Ectodermal cell (in vitro differentiated cells): ENCODE data around the gene CXCR4.

Source experiments
- H3K27ac ChIP-seq: 2 replicates; pipeline ENCODE4 v1.7.0; 2013; ENCODE audit warnings: mild to moderate bottlenecking, low read depth, low read length; ENCODE audit not compliant: insufficient read depth, poor library complexity, severe bottlenecking
- H3K27me3 ChIP-seq: 2 replicates; pipeline ENCODE4 v1.7.0; 2013; ENCODE audit warnings: mild to moderate bottlenecking, low read length; ENCODE audit not compliant: insufficient read depth, control insufficient read depth, poor library complexity, severe bottlenecking
- H3K36me3 ChIP-seq: one replicate; pipeline ENCODE4 v1.7.0; 2013; ENCODE audit warnings: low read length; ENCODE audit not compliant: control insufficient read depth, insufficient read depth
- H3K4me1 ChIP-seq: one replicate; pipeline ENCODE4 v1.7.0; 2013; ENCODE audit warnings: low read length; ENCODE audit not compliant: control insufficient read depth, insufficient read depth
- H3K4me3 ChIP-seq: 2 replicates; pipeline ENCODE4 v1.7.0; 2013; ENCODE audit warnings: low read depth, low read length, control low read depth; ENCODE audit not compliant: insufficient read depth
- H3K9me3 ChIP-seq: 2 replicates; pipeline ENCODE4 v1.7.0; 2013; ENCODE audit warnings: mild to moderate bottlenecking, low read length, moderate library complexity; ENCODE audit not compliant: control insufficient read depth
- WGBS, 2 experiments: methylation state at CpG; one replicate each; pipeline ENCODE4 v1.1.7; 2013; ENCODE audit warnings: missing lambda C conversion rate in 2 of 2; 5-methylcytosine and 5-hydroxymethylcytosine counted together

Gene CXCR4

GRCh38 chr2:136125236-136125635, 7.3 kb upstream of the CXCR4 start:
- Histone ChIP-seq H3K4me1 (peaks cover 15% of the 10 kb centered on the region), H3K27me3 (peaks cover 11% of the 10 kb centered on the region), H3K4me3 (no peak overlapping the region), H3K9me3 (no peaks in the 10 kb centered on the region), H3K36me3 (no peaks in the 10 kb centered on the region), H3K27ac (no peak overlapping the region)
- 88% methylated on average over 6 of the region's 6 CpGs for WGBS, 2 experiments

GRCh38 chr2:136124805-136125204, 6.9 kb upstream of the CXCR4 start:
- WGBS, 2 experiments, result 78 to 88% methylated on average over 2 of the region's 2 CpGs
- Histone ChIP-seq H3K36me3 (no peaks in the 10 kb centered on the region), H3K4me1 (peaks cover 15% of the 10 kb centered on the region), H3K4me3 (no peak overlapping the region), H3K27me3 (peaks cover 15% of the 10 kb centered on the region), H3K27ac (no peak overlapping the region), H3K9me3 (no peaks in the 10 kb centered on the region)

- Histone ChIP-seq H3K4me3 (no peak overlapping the region), H3K27ac (no peak overlapping the region), H3K9me3 (no peaks in the 10 kb centered on the region), H3K27me3 (peaks cover 27% of the 10 kb centered on the region), H3K4me1 (peaks cover 15% of the 10 kb centered on the region), H3K36me3 (no peaks in the 10 kb centered on the region)
- 61 to 63% methylated on average over 3 of the region's 3 CpGs for WGBS, 2 experiments
These were observed 4.7 kb upstream of the CXCR4 start for GRCh38 chr2:136122661-136123060.

- Histone ChIP-seq H3K9me3 (no peaks in the 10 kb centered on the region), H3K27ac (no peak overlapping the region), H3K4me1 (peaks cover 10% of the 10 kb centered on the region), H3K27me3 (peaks cover 32% of the 10 kb centered on the region), H3K4me3 (no peak overlapping the region), H3K36me3 (no peaks in the 10 kb centered on the region)
- 88 to 91% methylated on average over 3 of the region's 3 CpGs for WGBS, 2 experiments
These were observed 3.4 kb upstream of the CXCR4 start for GRCh38 chr2:136121204-136121910.

- WGBS, 2 experiments, result 19 to 34% methylated on average over 7 to 11 of the region's 16 CpGs
- Histone ChIP-seq H3K27me3 (peaks cover 32% of the 10 kb centered on the region), H3K4me3 (peak overlapping the region; percentile 74), H3K9me3 (no peaks in the 10 kb centered on the region), H3K27ac (no peak overlapping the region), H3K36me3 (peaks cover 5% of the 10 kb centered on the region), H3K4me1 (peaks cover 8% of the 10 kb centered on the region)
These were observed 2.0 kb upstream of the CXCR4 start for GRCh38 chr2:136119717-136120675.

- Histone ChIP-seq H3K27ac (no peak overlapping the region), H3K27me3 (peaks cover 32% of the 10 kb centered on the region), H3K36me3 (peaks cover 11% of the 10 kb centered on the region), H3K4me1 (peaks cover 9% of the 10 kb centered on the region), H3K9me3 (no peaks in the 10 kb centered on the region), H3K4me3 (peak overlapping the region; percentile 74)
- WGBS, 2 experiments, result 1% methylated on average over 47 to 50 of the region's 52 CpGs
These were observed 1.1 kb upstream of the CXCR4 start for GRCh38 chr2:136118819-136119716.

- H3K27me3 ChIP-seq, result peaks cover 32% of the 10 kb centered on the region
- peaks cover 14% of the 10 kb centered on the region for H3K36me3 ChIP-seq
- H3K4me1 ChIP-seq, result peaks cover 14% of the 10 kb centered on the region
- 0% methylated on average over 35 of the region's 35 CpGs for WGBS, 2 experiments
- H3K27ac ChIP-seq, result peak overlapping the region; percentile 19
- H3K4me3 ChIP-seq, result peak overlapping the region; percentile 74
- no peaks in the 10 kb centered on the region for H3K9me3 ChIP-seq
These were observed 533 bp downstream of the CXCR4 start for GRCh38 chr2:136117391-136117841.

GRCh38 chr2:136116813-136117390, 1.0 kb downstream of the CXCR4 start:
- Histone ChIP-seq H3K27ac (no peak overlapping the region), H3K9me3 (no peaks in the 10 kb centered on the region), H3K27me3 (peaks cover 32% of the 10 kb centered on the region), H3K4me1 (peaks cover 19% of the 10 kb centered on the region), H3K4me3 (peak overlapping the region; percentile 74), H3K36me3 (peaks cover 14% of the 10 kb centered on the region)
- 0% methylated on average over 57 of the region's 57 CpGs for WGBS, 2 experiments

- H3K4me3 ChIP-seq, result peak overlapping the region; percentile 74
- H3K27me3 ChIP-seq, result peaks cover 32% of the 10 kb centered on the region
- no peaks in the 10 kb centered on the region for H3K9me3 ChIP-seq
- no peak overlapping the region for H3K27ac ChIP-seq
- WGBS, 2 experiments, result 1% methylated on average over 23 to 30 of the region's 30 CpGs
- H3K4me1 ChIP-seq, result peaks cover 21% of the 10 kb centered on the region
- H3K36me3 ChIP-seq, result peaks cover 14% of the 10 kb centered on the region
These were observed 1.7 kb downstream of the CXCR4 start for GRCh38 chr2:136116151-136116812.
